ENCODE measurements around the gene CYB561D1. TPM values are rescaled to one million over a fixed set of nuclear protein-coding genes. Genes with fewer than 3 reads are reported as not detected.
"Not testable (repeated sequence)": the region's sequence is repeated elsewhere in the genome, so short reads cannot be mapped to it uniquely, and the experiment has no call there.

The CYB561D1 gene
- polyA plus RNA-seq, 1 donor (not counting 4 experiments of a cell fraction or from before 2014, with no cell fraction given), result 4.9 TPM

- H3K27me3 ChIP-seq (ENCODE audit: control insufficient read depth, extremely low read depth, insufficient read depth, low read length), result peaks cover 68% of the 10 kb centered on the region
- no peak overlapping the region for H3K27ac ChIP-seq (ENCODE audit: control insufficient read depth, insufficient read depth, low read length)
- DNase-seq (ENCODE audit: low read depth, low spot score), result no peak
- H3K79me2 ChIP-seq (ENCODE audit: control insufficient read depth, insufficient read depth, low read length), result no peaks in the 10 kb centered on the region
- no peak overlapping the region for H3K4me3 ChIP-seq (ENCODE audit: control insufficient read depth in 2 of 3, extremely low read depth in 1 of 3, insufficient read depth in 2 of 3, low read depth in 1 of 3, low read length in 3 of 3)
- no peak overlapping the region for H3K4me2 ChIP-seq (ENCODE audit: control insufficient read depth, extremely low read depth, insufficient read depth, low read depth, low read length)
- TF ChIP-seq CTCF (optimal IDR thresholded peaks at IDR 0.05 in 1 of 3, IDR thresholded peaks at IDR 0.05 in 1 of 3, conservative IDR thresholded peaks at IDR 0.05 in 1 of 3; ENCODE audit: extremely low read depth in 1 of 3, insufficient read depth in 2 of 3, low read length in 3 of 3) (no peak), EZH2 (IDR thresholded peaks at IDR 0.05; ENCODE audit: low read length) (no peak)
- dilution Hi-C loops (cut with MboI; ENCODE audit: extremely low pct_ligation_motif_present, low sequenced_read_pairs), result no loop called here
- H3K9me1 ChIP-seq (ENCODE audit: control insufficient read depth, extremely low read depth, insufficient read depth, low read length), result no peaks in the 10 kb centered on the region
- no peak overlapping the region for H3K9ac ChIP-seq (ENCODE audit: control insufficient read depth, extremely low read depth, insufficient read depth, low read length)
- H3K9me3 ChIP-seq (ENCODE audit: control insufficient read depth, low read depth, low read length), result no peaks in the 10 kb centered on the region
- no peaks in the 10 kb centered on the region for H3K4me1 ChIP-seq (ENCODE audit: control insufficient read depth, extremely low read depth, insufficient read depth, low read length)
- H2AFZ ChIP-seq (ENCODE audit: control insufficient read depth, low read length), result no peak overlapping the region
- H4K20me1 ChIP-seq (ENCODE audit: control insufficient read depth, extremely low read depth, insufficient read depth, low read length), result no peaks in the 10 kb centered on the region
- FAIRE-seq, result no peak
- no peaks in the 10 kb centered on the region for H3K36me3 ChIP-seq (ENCODE audit: control insufficient read depth in 2 of 2, extremely low read depth in 1 of 2, insufficient read depth in 2 of 2, low read length in 2 of 2)
Observed at GRCh38 chr1:109470245-109470644, 23.6 kb upstream of the CYB561D1 start.

- Histone ChIP-seq H3K4me3 (ENCODE audit: control insufficient read depth in 2 of 3, extremely low read depth in 1 of 3, insufficient read depth in 2 of 3, low read depth in 1 of 3, low read length in 3 of 3) (no peak overlapping the region), H3K36me3 (ENCODE audit: control insufficient read depth in 2 of 2, extremely low read depth in 1 of 2, insufficient read depth in 2 of 2, low read length in 2 of 2) (no peaks in the 10 kb centered on the region), H3K9me3 (ENCODE audit: control insufficient read depth, low read depth, low read length) (no peaks in the 10 kb centered on the region), H3K27ac (ENCODE audit: control insufficient read depth, insufficient read depth, low read length) (no peak overlapping the region), H3K9ac (ENCODE audit: control insufficient read depth, extremely low read depth, insufficient read depth, low read length) (no peak overlapping the region), H4K20me1 (ENCODE audit: control insufficient read depth, extremely low read depth, insufficient read depth, low read length) (peaks cover 2% of the 10 kb centered on the region), H2AFZ (ENCODE audit: control insufficient read depth, low read length) (no peak overlapping the region), H3K27me3 (ENCODE audit: control insufficient read depth, extremely low read depth, insufficient read depth, low read length) (peaks cover 43% of the 10 kb centered on the region), H3K9me1 (ENCODE audit: control insufficient read depth, extremely low read depth, insufficient read depth, low read length) (no peaks in the 10 kb centered on the region), H3K4me1 (ENCODE audit: control insufficient read depth, extremely low read depth, insufficient read depth, low read length) (no peaks in the 10 kb centered on the region), H3K4me2 (ENCODE audit: control insufficient read depth, extremely low read depth, insufficient read depth, low read depth, low read length) (no peak overlapping the region), H3K79me2 (ENCODE audit: control insufficient read depth, insufficient read depth, low read length) (no peaks in the 10 kb centered on the region)
- TF ChIP-seq EZH2 (IDR thresholded peaks at IDR 0.05; ENCODE audit: low read length) (no peak), CTCF (optimal IDR thresholded peaks at IDR 0.05 in 1 of 3, IDR thresholded peaks at IDR 0.05 in 1 of 3, conservative IDR thresholded peaks at IDR 0.05 in 1 of 3; ENCODE audit: extremely low read depth in 1 of 3, insufficient read depth in 2 of 3, low read length in 3 of 3) (no peak)
- dilution Hi-C loops (cut with MboI; ENCODE audit: extremely low pct_ligation_motif_present, low sequenced_read_pairs), result no loop called here
- DNase-seq (ENCODE audit: low read depth, low spot score) (no peak), FAIRE-seq (no peak)
Observed at GRCh38 chr1:109472779-109473178, 21.1 kb upstream of the CYB561D1 start.

GRCh38 chr1:109473284-109474057 lies 20.4 kb upstream of the CYB561D1 start:
- H3K79me2 ChIP-seq (ENCODE audit: control insufficient read depth, insufficient read depth, low read length); H3K4me1 ChIP-seq (ENCODE audit: control insufficient read depth, extremely low read depth, insufficient read depth, low read length); H4K20me1 ChIP-seq (ENCODE audit: control insufficient read depth, extremely low read depth, insufficient read depth, low read length); H3K27ac ChIP-seq (ENCODE audit: control insufficient read depth, insufficient read depth, low read length); H3K4me2 ChIP-seq (ENCODE audit: control insufficient read depth, extremely low read depth, insufficient read depth, low read depth, low read length); H3K9me3 ChIP-seq (ENCODE audit: control insufficient read depth, low read depth, low read length); H2AFZ ChIP-seq (ENCODE audit: control insufficient read depth, low read length); DNase-seq (ENCODE audit: low read depth, low spot score); dilution Hi-C loops (cut with MboI; ENCODE audit: extremely low pct_ligation_motif_present, low sequenced_read_pairs); H3K9ac ChIP-seq (ENCODE audit: control insufficient read depth, extremely low read depth, insufficient read depth, low read length); H3K9me1 ChIP-seq (ENCODE audit: control insufficient read depth, extremely low read depth, insufficient read depth, low read length); FAIRE-seq; H3K36me3 ChIP-seq (ENCODE audit: control insufficient read depth in 2 of 2, extremely low read depth in 1 of 2, insufficient read depth in 2 of 2, low read length in 2 of 2); H3K4me3 ChIP-seq (ENCODE audit: control insufficient read depth in 2 of 3, extremely low read depth in 1 of 3, insufficient read depth in 2 of 3, low read depth in 1 of 3, low read length in 3 of 3): not testable (repeated sequence)
- peaks cover 37% of the 10 kb centered on the region for H3K27me3 ChIP-seq (ENCODE audit: control insufficient read depth, extremely low read depth, insufficient read depth, low read length)

Measured in keratinocyte (primary cell).